Astrocyte (in vitro differentiated cells and primary cell): Measurements from ENCODE around the gene FBXO34. TPM values are rescaled to one million over a fixed set of nuclear protein-coding genes. Genes with fewer than 3 reads are reported as not detected.

Source experiments
- DNase-seq: peaks from one replicate; pipeline ENCODE4 v3.0.0-alpha.2; 2010; ENCODE audit warnings: low read depth
- FAIRE-seq: peaks from 2 replicates; lab custom pipeline; 2011; peaks lifted over from hg19 to GRCh38; lab: Jason Lieb, UNC
- H2AFZ ChIP-seq: 2 replicates; pipeline ENCODE4 v1.6.0; 2012; ENCODE audit warnings: low read depth, low read length, inconsistent platforms
- H3K27ac ChIP-seq: 2 replicates; pipeline ENCODE4 v1.5.1; 2011; ENCODE audit warnings: low read depth, low read length, inconsistent platforms
- H3K27me3 ChIP-seq: 2 replicates; pipeline ENCODE4 v1.6.0; 2011; ENCODE audit warnings: low read length, inconsistent platforms; ENCODE audit not compliant: insufficient read depth
- H3K36me3 ChIP-seq: 2 replicates; pipeline ENCODE4 v1.5.1; 2011; ENCODE audit warnings: low read length, inconsistent platforms; ENCODE audit not compliant: insufficient read depth
- H3K4me1 ChIP-seq: 2 replicates; pipeline ENCODE4 v1.5.1; 2011; ENCODE audit warnings: low read length, inconsistent platforms; ENCODE audit not compliant: insufficient read depth
- H3K4me2 ChIP-seq: 2 replicates; pipeline ENCODE4 v1.6.0; 2012; ENCODE audit warnings: low read length, inconsistent platforms
- H3K4me3 ChIP-seq: 2 replicates; pipeline ENCODE4 v1.5.1; 2011; ENCODE audit warnings: low read depth, mild to moderate bottlenecking, low read length, inconsistent platforms; ENCODE audit not compliant: insufficient read depth
- H3K79me2 ChIP-seq: 2 replicates; pipeline ENCODE4 v1.6.0; 2012; ENCODE audit warnings: mild to moderate bottlenecking, low read length, inconsistent platforms; ENCODE audit not compliant: insufficient read depth
- H3K9ac ChIP-seq: 2 replicates; pipeline ENCODE4 v1.6.0; 2012; ENCODE audit warnings: mild to moderate bottlenecking, low read length, inconsistent platforms
- H3K9me3 ChIP-seq: 2 replicates; pipeline ENCODE4 v1.5.1; 2012; ENCODE audit warnings: low read depth, mild to moderate bottlenecking, low read length, inconsistent platforms; ENCODE audit not compliant: insufficient read depth
- H4K20me1 ChIP-seq: 2 replicates; pipeline ENCODE4 v1.6.0; 2012; ENCODE audit warnings: low read length, inconsistent platforms; ENCODE audit not compliant: insufficient read depth
- H3K27ac Mint-ChIP-seq: one replicate; pipeline ENCODE4 v1.8.0; 2021; ENCODE audit warnings: mild to moderate bottlenecking, mixed read lengths; ENCODE audit not compliant: unreplicated experiment
- H3K27me3 Mint-ChIP-seq: one replicate; pipeline ENCODE4 v1.8.0; 2021; ENCODE audit warnings: low read depth, mixed read lengths; ENCODE audit not compliant: unreplicated experiment
- H3K36me3 Mint-ChIP-seq: one replicate; pipeline ENCODE4 v1.8.0; 2021; ENCODE audit warnings: low read depth, mixed read lengths; ENCODE audit not compliant: unreplicated experiment
- H3K4me1 Mint-ChIP-seq: one replicate; pipeline ENCODE4 v1.8.0; 2021; ENCODE audit warnings: low read depth, mixed read lengths; ENCODE audit not compliant: unreplicated experiment
- H3K4me3 Mint-ChIP-seq: one replicate; pipeline ENCODE4 v1.8.0; 2021; ENCODE audit warnings: mild to moderate bottlenecking, moderate library complexity, mixed read lengths; ENCODE audit not compliant: unreplicated experiment
- H3K9me3 Mint-ChIP-seq: one replicate; pipeline ENCODE4 v1.8.0; 2021; ENCODE audit warnings: mild to moderate bottlenecking, mixed read lengths; ENCODE audit not compliant: unreplicated experiment
- CTCF ChIP-seq: IDR thresholded peaks from 2 replicates; pipeline ENCODE4 v1.5.1; 2011; ENCODE audit warnings: low read depth, mild to moderate bottlenecking, inconsistent platforms, low read length, moderate library complexity; ENCODE audit not compliant: insufficient read depth
- EZH2 ChIP-seq: IDR thresholded peaks from 2 replicates; pipeline ENCODE4 v1.6.1; 2012; ENCODE audit warnings: mild to moderate bottlenecking, low read length, inconsistent platforms; ENCODE audit not compliant: insufficient read depth
- total RNA-seq: library from RNA; stranded (reverse); gene quantifications from 2 replicates; pipeline ENCODE4 v1.2.1, GENCODE V29; 2021

Gene FBXO34
- total RNA-seq, 1 donor from 2014 or later = 23.4 TPM

- H3K4me2 ChIP-seq = no peak overlapping the region
- Mint-ChIP-seq H3K4me3 (no peak overlapping the region), H3K4me1 (no peaks in the 10 kb centered on the region), H3K9me3 (no peaks in the 10 kb centered on the region), H3K27me3 (peaks cover 21% of the 10 kb centered on the region), H3K36me3 (no peaks in the 10 kb centered on the region), H3K27ac (no peak overlapping the region)
- H3K4me1 ChIP-seq = no peaks in the 10 kb centered on the region
- H3K27ac ChIP-seq = no peak overlapping the region
- no peak overlapping the region for H2AFZ ChIP-seq
- no peak for DNase-seq
- H3K79me2 ChIP-seq = no peaks in the 10 kb centered on the region
- no peak for TF ChIP-seq CTCF
- no peak for TF ChIP-seq EZH2
- H3K27me3 ChIP-seq = peaks cover 25% of the 10 kb centered on the region
- H3K36me3 ChIP-seq = no peaks in the 10 kb centered on the region
- no peak for FAIRE-seq
- no peaks in the 10 kb centered on the region for H4K20me1 ChIP-seq
- H3K4me3 ChIP-seq = no peak overlapping the region
- no peaks in the 10 kb centered on the region for H3K9me3 ChIP-seq
- H3K9ac ChIP-seq = no peak overlapping the region
These were observed 16.6 kb upstream of the FBXO34 start for GRCh38 chr14:55254581-55254980.

- DNase-seq = no peak
- Histone ChIP-seq H2AFZ (no peak overlapping the region), H3K36me3 (no peaks in the 10 kb centered on the region), H4K20me1 (no peaks in the 10 kb centered on the region), H3K27me3 (peaks cover 27% of the 10 kb centered on the region), H3K27ac (no peak overlapping the region), H3K79me2 (no peaks in the 10 kb centered on the region), H3K9ac (no peak overlapping the region), H3K4me3 (no peak overlapping the region), H3K9me3 (no peaks in the 10 kb centered on the region), H3K4me1 (no peaks in the 10 kb centered on the region), H3K4me2 (no peak overlapping the region)
- Mint-ChIP-seq H3K27ac (no peak overlapping the region), H3K36me3 (no peaks in the 10 kb centered on the region), H3K27me3 (peaks cover 21% of the 10 kb centered on the region), H3K4me3 (no peak overlapping the region), H3K4me1 (no peaks in the 10 kb centered on the region), H3K9me3 (no peaks in the 10 kb centered on the region)
- TF ChIP-seq EZH2 = no peak
- no peak for TF ChIP-seq CTCF
- FAIRE-seq = no peak
These were observed 15.2 kb upstream of the FBXO34 start for GRCh38 chr14:55255979-55256378.

- H4K20me1 ChIP-seq = no peaks in the 10 kb centered on the region
- H2AFZ ChIP-seq = no peak overlapping the region
- no peaks in the 10 kb centered on the region for H3K9me3 ChIP-seq
- Mint-ChIP-seq H3K4me3 (no peak overlapping the region), H3K4me1 (no peaks in the 10 kb centered on the region), H3K9me3 (no peaks in the 10 kb centered on the region), H3K27me3 (peaks cover 21% of the 10 kb centered on the region), H3K36me3 (no peaks in the 10 kb centered on the region), H3K27ac (no peak overlapping the region)
- no peak overlapping the region for H3K4me2 ChIP-seq
- H3K4me1 ChIP-seq = no peaks in the 10 kb centered on the region
- no peak overlapping the region for H3K27ac ChIP-seq
- FAIRE-seq (no peak), DNase-seq (no peak)
- no peaks in the 10 kb centered on the region for H3K79me2 ChIP-seq
- H3K36me3 ChIP-seq = no peaks in the 10 kb centered on the region
- H3K9ac ChIP-seq = no peak overlapping the region
- TF ChIP-seq EZH2 = no peak
- no peak overlapping the region for H3K4me3 ChIP-seq
- H3K27me3 ChIP-seq = peaks cover 27% of the 10 kb centered on the region
These were observed 14.6 kb upstream of the FBXO34 start for GRCh38 chr14:55256586-55256985.
